ENCODE data around the gene GNB3.

GRCh38 chr12:6795088-6795487, 45.6 kb upstream of the GNB3 start:
- no peak for TF ChIP-seq CTCF (conservative IDR thresholded peaks at IDR 0.05; ENCODE audit: low read length)
- no peak for TF ChIP-seq EZH2phosphoT487 (IDR thresholded peaks at IDR 0.05; ENCODE audit: borderline replicate concordance, low read depth, low read length)
